G401 (cell line): ENCODE measurements around the gene OSBPL9. TPM values are rescaled to one million over a fixed set of nuclear protein-coding genes. Genes with fewer than 3 reads are reported as not detected.

ENCODE experiments used
- DNase-seq: peaks from one replicate; pipeline ENCODE4 v3.0.0-alpha.2; 2015; ENCODE audit warnings: low spot score
- in situ Hi-C: cut with HindIII; loops from 2 replicates; pipeline ENCODE4 v1.10.0; 2016; ENCODE audit warnings: low sequenced_read_pairs, mixed read lengths
- total RNA-seq: library from RNA; depleted of rRNA; stranded (reverse); fragments of >200 nt; shearing (Covaris generic); gene quantifications from 2 replicates; pipeline ENCODE4 v1.2.3, GENCODE V29; 2014

The OSBPL9 gene
- total RNA-seq, 1 experiment from 2014 or later: 174 TPM

DNA sequence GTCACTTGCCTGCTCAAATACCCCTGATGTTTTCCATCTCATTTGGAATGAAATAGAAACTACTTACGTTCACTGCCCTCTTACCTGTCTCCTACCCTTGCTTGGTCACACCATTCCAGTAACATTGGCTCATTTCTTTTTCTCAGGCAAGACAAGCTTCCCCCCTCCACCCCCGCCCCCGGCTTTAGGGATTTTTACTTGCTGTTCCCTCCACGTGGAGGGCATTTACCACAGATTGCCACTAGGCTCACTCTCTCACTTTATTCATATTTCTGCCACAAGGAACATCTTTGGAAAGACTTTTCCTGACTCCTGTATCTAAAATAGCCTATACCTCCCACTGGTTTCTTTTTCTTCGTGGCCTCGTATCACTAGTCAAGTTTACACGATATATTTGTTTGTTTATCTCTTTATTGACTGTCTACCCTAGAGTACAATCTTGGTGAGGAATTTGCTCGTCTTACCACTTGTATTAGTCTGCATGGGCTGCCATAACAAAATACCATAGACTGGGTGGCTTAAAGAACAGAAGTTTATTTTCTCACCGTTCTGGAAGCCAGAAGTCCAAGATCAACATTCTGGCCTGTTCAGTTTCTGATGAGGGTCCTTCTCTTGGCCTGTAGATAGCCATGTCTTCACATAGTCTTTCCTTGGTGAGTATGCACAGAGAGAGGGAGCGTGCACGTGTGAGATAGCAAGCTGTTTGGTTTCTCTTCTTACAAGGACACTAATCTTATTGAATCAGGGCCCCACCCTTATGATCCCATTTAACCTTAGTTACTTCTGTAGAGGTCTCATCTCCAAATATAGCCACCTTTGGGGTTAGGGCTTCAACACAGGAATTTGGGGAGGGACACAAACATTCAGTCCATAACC is 135.4 kb downstream of the OSBPL9 start:
- in situ Hi-C loops: no loop called here
- no peak for DNase-seq

DNA sequence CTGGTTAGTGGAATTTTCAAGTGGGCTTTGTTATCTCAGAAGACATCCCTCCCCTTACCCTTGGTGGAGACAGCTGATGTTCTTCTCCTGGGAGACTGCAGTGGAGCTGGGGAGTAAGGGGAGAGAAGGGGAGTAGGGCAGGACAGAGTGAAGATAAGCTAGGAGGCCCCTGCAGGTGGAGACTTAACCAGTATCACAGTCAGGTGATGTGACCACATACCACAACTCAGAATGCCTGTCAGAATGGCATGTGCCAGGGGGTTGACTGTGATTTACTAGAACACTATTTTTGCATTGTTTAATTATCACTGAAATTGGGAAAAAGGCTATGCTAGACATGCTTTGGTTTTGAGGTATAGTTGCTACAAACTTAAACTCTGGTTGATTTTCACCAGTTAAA is 137.1 kb downstream of the OSBPL9 start:
- in situ Hi-C loops: no loop called here
- no peak for DNase-seq

GRCh38 chr1:51754666-51755065 is 137.8 kb downstream of the OSBPL9 start:
- no peak for DNase-seq
- in situ Hi-C loops: no loop called here

- no peak for DNase-seq
- in situ Hi-C loops: no loop called here
These were observed 138.5 kb downstream of the OSBPL9 start for GRCh38 chr1:51755437-51755836.

DNA sequence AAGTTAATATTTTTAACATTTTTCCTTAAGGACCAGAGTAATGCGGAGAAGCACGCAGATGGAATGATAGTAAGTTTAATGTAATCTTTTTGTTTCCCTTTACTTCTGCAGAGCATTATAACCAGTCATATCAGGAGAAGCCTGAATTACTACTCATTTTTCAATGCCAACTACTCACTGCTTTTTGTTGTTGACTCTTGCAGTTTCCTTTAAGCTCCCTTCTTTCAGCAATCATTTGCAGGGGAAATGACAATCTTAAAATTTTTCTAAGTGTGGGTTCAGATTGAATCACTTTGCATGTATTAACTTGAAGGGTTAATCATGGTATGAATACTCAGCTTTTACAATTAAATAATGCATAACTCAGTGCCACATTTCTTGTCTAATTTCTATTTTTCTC is 139.4 kb downstream of the OSBPL9 start:
- in situ Hi-C loops: no loop called here
- no peak for DNase-seq

DNA sequence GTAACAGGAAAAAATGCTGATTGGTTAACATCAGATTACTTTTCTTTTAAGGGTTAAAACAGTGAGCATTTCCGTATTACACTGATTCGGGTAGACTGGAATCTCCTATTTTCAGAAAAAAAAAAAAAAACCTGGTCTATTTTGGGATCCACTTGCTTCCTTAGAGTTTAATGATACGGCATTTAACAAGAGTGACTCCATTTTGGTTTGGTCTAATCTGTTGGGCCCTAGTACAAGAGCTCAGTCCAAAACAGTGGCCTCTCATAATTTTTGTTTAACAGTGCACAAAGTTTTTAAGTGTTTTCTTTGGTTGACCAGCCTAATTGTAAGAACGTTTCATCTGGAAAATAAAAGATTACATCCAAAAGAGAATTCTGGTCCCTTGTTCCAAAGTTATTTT is 141.4 kb downstream of the OSBPL9 start:
- DNase-seq: no peak
- in situ Hi-C loops: no loop called here

GRCh38 chr1:51760872-51761271 is 144.0 kb downstream of the OSBPL9 start:
- DNase-seq: no peak
- in situ Hi-C loops: no loop called here

- in situ Hi-C loops: no loop called here
- no peak for DNase-seq
These were observed 144.5 kb downstream of the OSBPL9 start for GRCh38 chr1:51761351-51761750.

DNA sequence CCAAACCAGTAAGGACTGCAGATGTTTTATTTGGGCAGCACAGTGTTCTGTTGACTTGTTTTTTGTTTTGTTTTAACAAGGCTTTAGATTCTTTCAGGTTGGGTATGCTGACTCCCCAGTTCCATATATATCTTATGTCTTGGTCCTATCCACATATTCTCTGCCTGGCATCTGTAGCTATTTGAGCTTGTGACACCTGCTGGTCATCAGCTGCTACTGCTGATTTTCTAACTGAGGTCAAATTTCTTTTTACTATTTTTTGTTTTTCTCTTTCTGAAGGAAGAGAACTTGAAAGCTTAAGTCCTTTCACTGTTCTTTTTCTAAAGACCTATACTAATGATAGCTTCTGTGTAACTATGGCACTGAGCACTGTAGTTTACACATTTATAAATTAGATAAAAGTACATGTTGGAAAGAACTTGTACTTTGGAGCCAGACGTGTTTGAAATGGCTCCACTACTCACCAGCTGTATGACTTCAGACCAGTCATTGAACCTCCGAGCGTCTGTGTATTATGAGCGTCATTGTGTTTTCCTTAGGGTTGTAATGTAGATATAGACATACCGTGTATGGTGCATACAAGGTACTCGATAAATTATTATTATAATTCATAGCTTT is 152.2 kb downstream of the OSBPL9 start:
- in situ Hi-C loops: no loop called here
- peak; percentile 60 for DNase-seq

DNA sequence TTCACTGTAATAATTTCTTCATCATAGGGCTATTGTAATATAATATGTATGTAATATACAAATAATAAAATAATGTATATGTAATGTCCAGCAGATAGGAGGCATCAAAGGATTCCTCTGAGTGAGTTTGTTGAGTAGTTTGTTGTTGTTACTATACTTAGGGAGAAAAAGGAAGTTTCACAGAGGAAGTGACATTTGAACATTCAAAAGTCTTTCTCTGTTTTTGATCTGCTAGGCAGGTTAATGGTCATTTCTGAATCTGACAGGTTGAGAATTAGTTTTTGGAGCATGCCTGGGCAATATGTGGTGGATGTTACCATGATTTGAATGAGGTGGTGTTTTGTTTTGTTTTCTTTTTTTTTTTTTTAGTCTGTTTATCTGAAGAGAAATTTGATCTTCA is 159.5 kb downstream of the OSBPL9 start:
- in situ Hi-C loops: no loop called here
- DNase-seq: no peak

DNA sequence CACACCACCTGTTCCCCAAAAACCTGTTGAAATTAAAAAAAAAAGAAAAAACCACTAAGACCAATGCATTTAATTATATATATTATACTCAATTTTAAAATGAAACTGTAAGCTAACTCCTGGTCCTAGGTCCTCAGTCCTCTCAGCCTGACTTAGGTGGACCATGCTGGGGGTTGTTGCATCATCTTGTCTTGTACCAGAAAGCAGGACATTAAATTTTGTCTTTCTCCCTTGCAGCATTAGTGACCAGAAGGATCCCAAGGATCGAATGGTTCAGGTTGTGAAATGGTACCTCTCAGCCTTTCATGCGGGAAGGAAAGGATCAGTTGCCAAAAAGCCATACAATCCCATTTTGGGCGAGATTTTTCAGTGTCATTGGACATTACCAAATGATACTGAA is 164.0 kb downstream of the OSBPL9 start:
- in situ Hi-C loops: no loop called here
- no peak for DNase-seq

GRCh38 chr1:51784997-51785421 is 168.1 kb downstream of the OSBPL9 start:
- in situ Hi-C loops: no loop called here
- no peak for DNase-seq

GRCh38 chr1:51788938-51789337 is 172.0 kb downstream of the OSBPL9 start:
- DNase-seq: no peak
- in situ Hi-C loops: no loop called here

- no peak for DNase-seq
- in situ Hi-C loops: no loop called here
These were observed 172.4 kb downstream of the OSBPL9 start for GRCh38 chr1:51789342-51789741.

DNA sequence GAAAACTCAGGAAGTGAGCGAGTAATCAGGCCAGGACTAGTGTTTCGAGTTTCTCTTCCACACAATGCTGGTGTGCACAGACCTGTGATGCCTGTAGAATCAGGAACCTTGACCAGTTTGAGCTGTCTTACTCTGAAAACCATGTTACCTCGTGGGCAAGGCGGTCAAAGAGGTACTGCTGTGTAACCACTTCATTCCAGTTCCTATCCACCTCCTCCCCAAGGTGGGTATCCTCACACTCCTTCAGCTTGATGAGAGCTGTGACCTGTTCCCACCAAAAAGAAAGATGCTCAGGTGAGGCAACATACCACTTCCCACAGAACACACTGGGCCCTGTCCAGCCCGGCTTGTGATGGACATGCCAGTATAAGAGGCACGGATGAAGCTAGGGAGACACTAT is 173.5 kb downstream of the OSBPL9 start:
- in situ Hi-C loops: no loop called here
- no peak for DNase-seq

- DNase-seq: no peak
- in situ Hi-C loops: no loop called here
These were observed 175.0 kb downstream of the OSBPL9 start for GRCh38 chr1:51791888-51792287.

- in situ Hi-C loops: no loop called here
- DNase-seq: no peak
These were observed 176.0 kb downstream of the OSBPL9 start for GRCh38 chr1:51792864-51793263.

- DNase-seq: no peak
- in situ Hi-C loops: no loop called here
These were observed 177.4 kb downstream of the OSBPL9 start for GRCh38 chr1:51794260-51794659.

DNA sequence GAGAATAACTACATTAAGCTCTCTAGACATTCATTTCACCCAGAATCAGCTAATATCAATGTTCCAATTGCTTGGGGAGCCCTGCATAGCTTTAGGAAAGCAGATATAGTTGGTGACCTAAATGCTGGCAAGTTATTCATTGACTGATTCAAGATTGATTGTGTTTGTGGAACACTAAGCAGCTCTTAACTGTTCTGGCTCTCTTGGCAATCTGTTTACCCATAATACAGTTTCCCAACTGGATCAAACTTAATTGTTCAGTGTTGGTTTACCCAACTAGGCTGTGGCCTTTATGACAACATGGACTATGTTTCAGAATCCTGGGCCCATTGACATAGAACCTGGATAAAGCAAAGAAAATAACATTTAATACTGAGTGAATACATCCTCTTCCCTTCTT is 178.0 kb downstream of the OSBPL9 start:
- in situ Hi-C loops: no loop called here
- DNase-seq: no peak

GRCh38 chr1:51799372-51799771 is 182.5 kb downstream of the OSBPL9 start:
- in situ Hi-C loops: no loop called here
- no peak for DNase-seq

DNA sequence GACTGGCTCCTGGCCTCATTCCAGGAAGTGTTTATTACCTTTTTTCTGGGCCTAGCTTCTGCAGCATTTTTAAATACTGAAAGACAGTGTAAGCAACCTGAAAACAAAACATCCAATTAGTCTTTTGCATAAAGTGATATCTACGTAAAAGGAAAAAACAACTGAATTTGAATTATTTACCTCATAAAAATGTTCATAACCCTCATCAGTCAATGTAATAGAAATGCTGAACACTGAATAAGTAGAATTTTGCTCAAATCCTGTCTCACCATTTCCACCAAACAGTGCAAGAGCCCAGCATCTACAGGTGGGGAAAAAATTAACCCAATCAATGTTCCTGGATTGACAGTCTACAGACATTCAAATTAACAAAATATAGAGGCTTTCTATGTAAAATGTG is 197.6 kb downstream of the OSBPL9 start:
- in situ Hi-C loops: no loop called here
- DNase-seq: peak; percentile 14
